ENCODE measurements around the gene CFAP20DC. TPM values are rescaled to one million over a fixed set of nuclear protein-coding genes. Genes with fewer than 3 reads are reported as not detected.

CFAP20DC gene
- total RNA-seq, 1 experiment from 2014 or later, result 4.5 TPM

DNA sequence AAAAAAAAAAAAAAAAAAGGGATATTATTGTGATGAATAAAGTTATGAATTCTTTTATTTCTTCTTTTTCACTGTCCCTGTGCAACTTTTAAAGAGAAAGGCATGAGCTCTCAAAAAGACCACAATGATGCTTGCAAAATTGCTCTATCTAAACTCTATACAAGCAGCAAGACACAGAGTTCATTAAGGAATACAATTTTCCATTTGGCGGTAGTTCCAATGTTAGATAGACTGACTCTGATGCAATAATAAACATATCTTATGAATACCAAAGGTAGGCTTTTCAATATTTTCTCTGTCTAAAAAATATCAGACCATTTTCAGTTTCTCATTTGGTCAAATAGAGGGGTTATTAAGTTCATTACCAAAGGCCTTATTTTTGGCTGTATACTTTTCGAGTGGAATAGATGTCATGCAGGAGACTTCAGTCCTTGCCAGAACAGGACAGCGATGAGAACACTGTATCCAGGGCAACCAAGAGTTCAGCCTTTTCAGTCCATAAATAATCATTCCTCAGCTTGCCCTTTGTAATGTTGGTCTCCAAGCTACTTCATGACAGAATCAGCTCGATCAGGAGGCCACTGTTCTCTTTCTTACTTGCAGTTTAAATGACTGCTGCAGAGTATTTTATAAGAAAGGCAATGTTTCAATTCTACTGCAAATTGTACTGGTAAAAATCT is 220.4 kb downstream of the CFAP20DC start:
- H4K5ac ChIP-seq (ENCODE audit: insufficient read length, low read depth, low read length), result no peak overlapping the region
- H2BK120ac ChIP-seq (ENCODE audit: low read depth, low read length, poor library complexity, severe bottlenecking), result no peak overlapping the region
- H3K27ac ChIP-seq (ENCODE audit: insufficient read length, low read depth, low read length), result no peak overlapping the region
- Mint-ChIP-seq H3K27ac (no peak overlapping the region), H3K27me3 (ENCODE audit: low read depth) (no peaks in the 10 kb centered on the region), H3K9me3 (no peaks in the 10 kb centered on the region), H3K36me3 (ENCODE audit: insufficient read depth in 1 of 3, low read depth in 3 of 3) (peaks cover 0 to 18% (median 12%) of the 10 kb centered on the region in 3 experiments; a peak in 4 of 7 replicates), H3K4me3 (no peak overlapping the region), H3K4me1 (peaks cover 1 to 7% of the 10 kb centered on the region in 2 experiments; a peak in 1 of 4 replicates)
- H3K9ac ChIP-seq (ENCODE audit: extremely low read depth, insufficient read length, low read length), result no peak overlapping the region
- H2BK5ac ChIP-seq (ENCODE audit: insufficient read length, low read length), result no peak overlapping the region
- no peak overlapping the region for H3K14ac ChIP-seq (ENCODE audit: insufficient read depth, low read length)
- H2BK12ac ChIP-seq (ENCODE audit: insufficient read length, low read depth, low read length), result no peak overlapping the region
- H4K20me1 ChIP-seq (ENCODE audit: control insufficient read depth, insufficient read depth, insufficient read length), result no peaks in the 10 kb centered on the region
- H3K18ac ChIP-seq (ENCODE audit: insufficient read length, low read depth, low read length), result no peak overlapping the region
- no peak overlapping the region for H2BK20ac ChIP-seq (ENCODE audit: low read depth, low read length, poor library complexity, severe bottlenecking)
- H3K4me1 ChIP-seq (ENCODE audit: insufficient read depth, low read length), result no peaks in the 10 kb centered on the region
- H2AFZ ChIP-seq (ENCODE audit: low read length), result no peak overlapping the region
- no peak overlapping the region for H2BK15ac ChIP-seq (ENCODE audit: low read depth, low read length)
- H3K23ac ChIP-seq (ENCODE audit: insufficient read length, low read depth, low read length), result no peak overlapping the region
- DNase-seq, result no peak
- no peaks in the 10 kb centered on the region for H3K23me2 ChIP-seq (ENCODE audit: insufficient read length, low read depth, low read length, poor library complexity, severe bottlenecking)
- no peak overlapping the region for H3K4me2 ChIP-seq (ENCODE audit: insufficient read depth, insufficient read length, low read length)
- no CpG with 5 or more reads among the region's 4 CpGs for WGBS (ENCODE audit: extremely low coverage, insufficient read length, low lambda C conversion rate)
- H3K27me3 ChIP-seq (ENCODE audit: insufficient read depth, low read length), result no peaks in the 10 kb centered on the region
- H4K91ac ChIP-seq (ENCODE audit: insufficient read length, low read depth, low read length), result no peak overlapping the region
- no peak overlapping the region for H2AK5ac ChIP-seq (ENCODE audit: insufficient read length, low read length)
- no peaks in the 10 kb centered on the region for H3K79me1 ChIP-seq (ENCODE audit: insufficient read depth, low read depth, low read length, poor library complexity, severe bottlenecking)
- H3K56ac ChIP-seq (ENCODE audit: insufficient read length, low read depth, low read length), result no peak overlapping the region
- no peak overlapping the region for H4K8ac ChIP-seq (replicated peaks; ENCODE audit: insufficient read length, low read depth, low read length)
- H3T11ph ChIP-seq (ENCODE audit: low read length), result no peak overlapping the region
- H3K9me3 ChIP-seq (ENCODE audit: control insufficient read depth, low read depth, low read length), result no peaks in the 10 kb centered on the region
- no peaks in the 10 kb centered on the region for H3K79me2 ChIP-seq (ENCODE audit: insufficient read depth, low read length)
- H3K4ac ChIP-seq (ENCODE audit: low read depth, low read length), result no peak overlapping the region
- TF ChIP-seq, protein P1, sequence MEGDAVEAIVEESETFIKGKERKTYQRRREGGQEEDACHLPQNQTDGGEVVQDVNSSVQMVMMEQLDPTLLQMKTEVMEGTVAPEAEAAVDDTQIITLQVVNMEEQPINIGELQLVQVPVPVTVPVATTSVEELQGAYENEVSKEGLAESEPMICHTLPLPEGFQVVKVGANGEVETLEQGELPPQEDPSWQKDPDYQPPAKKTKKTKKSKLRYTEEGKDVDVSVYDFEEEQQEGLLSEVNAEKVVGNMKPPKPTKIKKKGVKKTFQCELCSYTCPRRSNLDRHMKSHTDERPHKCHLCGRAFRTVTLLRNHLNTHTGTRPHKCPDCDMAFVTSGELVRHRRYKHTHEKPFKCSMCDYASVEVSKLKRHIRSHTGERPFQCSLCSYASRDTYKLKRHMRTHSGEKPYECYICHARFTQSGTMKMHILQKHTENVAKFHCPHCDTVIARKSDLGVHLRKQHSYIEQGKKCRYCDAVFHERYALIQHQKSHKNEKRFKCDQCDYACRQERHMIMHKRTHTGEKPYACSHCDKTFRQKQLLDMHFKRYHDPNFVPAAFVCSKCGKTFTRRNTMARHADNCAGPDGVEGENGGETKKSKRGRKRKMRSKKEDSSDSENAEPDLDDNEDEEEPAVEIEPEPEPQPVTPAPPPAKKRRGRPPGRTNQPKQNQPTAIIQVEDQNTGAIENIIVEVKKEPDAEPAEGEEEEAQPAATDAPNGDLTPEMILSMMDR (conservative IDR thresholded peaks at IDR 0.05), result no peak
